H9 (cell line): Measurements from ENCODE around the gene TYK2. TPM values are rescaled to one million over a fixed set of nuclear protein-coding genes. Genes with fewer than 3 reads are reported as not detected.

Experiments
- DNase-seq: peaks from one replicate; pipeline ENCODE4 v3.0.0-alpha.2; 2017
- H2AFZ ChIP-seq: one replicate; pipeline ENCODE4 v1.6.1; 2013; ENCODE audit warnings: mild to moderate bottlenecking, low read length, control low read depth, moderate library complexity
- H2AK5ac ChIP-seq: 2 replicates; pipeline ENCODE4 v1.6.1; 2013; ENCODE audit warnings: low read length, control low read depth, mixed read lengths; ENCODE audit not compliant: insufficient read length
- H2BK120ac ChIP-seq: one replicate; pipeline ENCODE4 v1.6.1; 2013; ENCODE audit warnings: low read depth, mild to moderate bottlenecking, low read length, control low read depth, inconsistent platforms; ENCODE audit not compliant: poor library complexity, severe bottlenecking
- H2BK12ac ChIP-seq: 2 replicates; pipeline ENCODE4 v1.6.1; 2013; ENCODE audit warnings: low read length, control low read depth, mixed read lengths, low read depth; ENCODE audit not compliant: insufficient read length
- H2BK15ac ChIP-seq: 2 replicates; pipeline ENCODE4 v1.6.1; 2013; ENCODE audit warnings: low read depth, low read length, control low read depth
- H2BK20ac ChIP-seq: one replicate; pipeline ENCODE4 v1.6.1; 2013; ENCODE audit warnings: low read depth, mild to moderate bottlenecking, low read length, control low read depth, inconsistent platforms; ENCODE audit not compliant: poor library complexity, severe bottlenecking
- H2BK5ac ChIP-seq: 2 replicates; pipeline ENCODE4 v1.6.1; 2013; ENCODE audit warnings: low read length, control low read depth, mixed read lengths; ENCODE audit not compliant: insufficient read length
- H3K14ac ChIP-seq: 2 replicates; pipeline ENCODE4 v1.6.1; 2013; ENCODE audit warnings: low read length, control low read depth; ENCODE audit not compliant: insufficient read depth
- H3K18ac ChIP-seq: 2 replicates; pipeline ENCODE4 v1.6.1; 2013; ENCODE audit warnings: low read depth, mild to moderate bottlenecking, mixed read lengths, low read length, control low read depth; ENCODE audit not compliant: insufficient read length
- H3K23ac ChIP-seq: 2 replicates; pipeline ENCODE4 v1.6.1; 2013; ENCODE audit warnings: low read length, control low read depth, mixed read lengths, low read depth; ENCODE audit not compliant: insufficient read length
- H3K23me2 ChIP-seq: 2 replicates; pipeline ENCODE4 v1.6.1; 2013; ENCODE audit warnings: low read depth, mild to moderate bottlenecking, mixed read lengths, low read length, control low read depth; ENCODE audit not compliant: insufficient read length, poor library complexity, severe bottlenecking
- H3K27ac ChIP-seq: 2 replicates; pipeline ENCODE4 v1.5.1; 2013; ENCODE audit warnings: low read length, control low read depth, mixed read lengths, low read depth; ENCODE audit not compliant: insufficient read length
- H3K27me3 ChIP-seq: 2 replicates; pipeline ENCODE4 v1.6.1; 2013; ENCODE audit warnings: low read length, control low read depth, inconsistent platforms; ENCODE audit not compliant: insufficient read depth
- H3K4ac ChIP-seq: 2 replicates; pipeline ENCODE4 v1.6.1; 2013; ENCODE audit warnings: low read depth, mild to moderate bottlenecking, control low read depth, inconsistent platforms, low read length, moderate library complexity
- H3K4me1 ChIP-seq: 2 replicates; pipeline ENCODE4 v1.6.1; 2013; ENCODE audit warnings: low read length, control low read depth, inconsistent platforms; ENCODE audit not compliant: insufficient read depth
- H3K4me2 ChIP-seq: 2 replicates; pipeline ENCODE4 v1.6.1; 2013; ENCODE audit warnings: low read length, control low read depth, mixed read lengths; ENCODE audit not compliant: insufficient read length, insufficient read depth
- H3K56ac ChIP-seq: 2 replicates; pipeline ENCODE4 v1.6.1; 2013; ENCODE audit warnings: low read depth, mild to moderate bottlenecking, mixed read lengths, low read length, control low read depth; ENCODE audit not compliant: insufficient read length
- H3K79me1 ChIP-seq: 2 replicates; pipeline ENCODE4 v1.6.1; 2013; ENCODE audit warnings: low read depth, mild to moderate bottlenecking, moderate library complexity, low read length, control low read depth, inconsistent platforms; ENCODE audit not compliant: insufficient read depth, poor library complexity, severe bottlenecking
- H3K79me2 ChIP-seq: 2 replicates; pipeline ENCODE4 v1.6.1; 2013; ENCODE audit warnings: low read length, control low read depth, inconsistent platforms; ENCODE audit not compliant: insufficient read depth
- H3K9ac ChIP-seq: 2 replicates; pipeline ENCODE4 v1.6.1; 2013; ENCODE audit warnings: low read length, control low read depth, mixed read lengths; ENCODE audit not compliant: insufficient read length; ENCODE audit errors: extremely low read depth
- H3K9me3 ChIP-seq: one replicate; pipeline ENCODE4 v1.6.1; 2013; ENCODE audit warnings: low read depth, low read length, inconsistent platforms; ENCODE audit not compliant: control insufficient read depth
- H3T11ph ChIP-seq: one replicate; pipeline ENCODE4 v1.6.1; 2013; ENCODE audit warnings: mild to moderate bottlenecking, low read length, control low read depth, inconsistent platforms
- H4K20me1 ChIP-seq: one replicate; pipeline ENCODE4 v1.6.1; 2013; ENCODE audit not compliant: control insufficient read depth, insufficient read length, insufficient read depth
- H4K5ac ChIP-seq: 2 replicates; pipeline ENCODE4 v1.6.1; 2013; ENCODE audit warnings: low read depth, mild to moderate bottlenecking, mixed read lengths, low read length, control low read depth; ENCODE audit not compliant: insufficient read length
- H4K8ac ChIP-seq: replicated peaks from 2 replicates; pipeline ENCODE4 v1.6.1; 2013; ENCODE audit warnings: low read length, control low read depth, mixed read lengths, low read depth; ENCODE audit not compliant: insufficient read length
- H4K91ac ChIP-seq: 2 replicates; pipeline ENCODE4 v1.6.1; 2013; ENCODE audit warnings: low read depth, mild to moderate bottlenecking, moderate library complexity, mixed read lengths, low read length, control low read depth; ENCODE audit not compliant: insufficient read length
- H3K27ac Mint-ChIP-seq, 3 experiments: 2 replicates in 2 of 3; 3 replicates in 1 of 3; pipeline ENCODE4 v1.8.0; 2020 to 2021; ENCODE audit warnings: mixed read lengths in 3 of 3, mild to moderate bottlenecking in 1 of 3, moderate library complexity in 1 of 3
- H3K27me3 Mint-ChIP-seq: 2 replicates; pipeline ENCODE4 v1.8.0; 2021; ENCODE audit warnings: low read depth, mild to moderate bottlenecking, moderate library complexity, mixed read lengths
- H3K36me3 Mint-ChIP-seq, 3 experiments: 2 replicates in 2 of 3; 3 replicates in 1 of 3; pipeline ENCODE4 v1.8.0; 2020 to 2021; ENCODE audit warnings: low read depth in 3 of 3, mixed read lengths in 3 of 3; ENCODE audit not compliant: insufficient read depth in 1 of 3
- H3K4me1 Mint-ChIP-seq, 2 experiments: 2 replicates each; pipeline ENCODE4 v1.8.0; 2020; ENCODE audit warnings: mixed read lengths in 2 of 2
- H3K4me3 Mint-ChIP-seq, 2 experiments: 2 replicates in 1 of 2; 3 replicates in 1 of 2; pipeline ENCODE4 v1.8.0; 2020 to 2021; ENCODE audit warnings: mild to moderate bottlenecking in 2 of 2, mixed read lengths in 2 of 2, moderate library complexity in 1 of 2
- H3K9me3 Mint-ChIP-seq, 2 experiments: 2 replicates in 1 of 2; 3 replicates in 1 of 2; pipeline ENCODE4 v1.8.0; 2020; ENCODE audit warnings: mild to moderate bottlenecking in 2 of 2, mixed read lengths in 2 of 2, moderate library complexity in 1 of 2
- WGBS: extraction: QIAGEN DNeasy Blood & Tissue Kit; methylation state at CpG from one replicate; pipeline ENCODE4 v1.1.7; 2013; ENCODE audit warnings: missing lambda C conversion rate, low lambda C conversion rate, mixed read lengths; ENCODE audit not compliant: insufficient read length; ENCODE audit errors: extremely low coverage; 5-methylcytosine and 5-hydroxymethylcytosine counted together
- total RNA-seq: library from RNA; stranded (reverse); gene quantifications from 2 replicates; pipeline ENCODE4 v1.2.1, GENCODE V29; 2021
- TF ChIP-seq, protein P1 (sequence below): fragments of 200-600 bp; sonication (generic); conservative IDR thresholded peaks from 3 replicates; pipeline ENCODE4 v1.8.0; 2021; ENCODE audit warnings: antibody characterized with exemption, mild to moderate bottlenecking

The TYK2 gene
- total RNA-seq, 1 experiment from 2014 or later: 61.4 TPM

DNA sequence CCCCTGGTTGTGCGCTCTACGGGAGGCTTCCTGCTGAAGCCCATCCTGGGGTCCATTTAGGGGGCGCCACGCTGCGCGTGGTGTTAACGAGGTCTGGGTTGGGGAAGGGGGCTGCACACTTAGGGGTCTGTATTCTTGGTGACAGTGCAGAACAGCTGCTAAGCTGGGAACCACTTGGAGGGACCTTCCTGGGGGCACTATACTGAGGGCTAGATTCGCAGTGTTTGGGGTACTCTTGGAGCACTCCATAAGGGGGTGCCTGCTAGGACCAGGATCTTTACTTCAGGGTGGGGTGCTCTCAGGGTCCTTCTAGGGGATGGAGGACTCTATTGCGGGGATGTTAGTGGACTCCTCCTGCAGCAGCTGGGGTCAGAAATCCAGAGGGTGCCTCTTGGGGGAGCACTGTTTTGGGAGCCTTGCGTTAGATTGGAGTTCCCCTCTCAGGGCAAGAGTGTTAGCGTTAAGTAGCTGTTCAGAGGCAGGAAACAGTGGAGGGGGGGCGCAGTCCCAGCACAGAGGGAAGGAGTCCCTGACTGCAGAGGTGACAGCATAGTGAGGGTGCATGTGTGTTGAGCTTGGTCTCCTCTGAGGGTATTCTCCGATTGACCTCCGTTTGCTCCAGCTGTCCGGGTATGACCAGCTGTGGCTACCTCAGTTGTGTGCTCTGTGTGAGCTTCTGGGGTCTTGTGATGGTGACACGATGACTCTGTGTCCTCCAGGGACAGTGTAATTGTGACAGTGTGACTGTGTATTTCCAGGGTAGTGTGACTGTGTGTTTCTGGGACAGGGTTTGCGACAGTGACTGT, 41.1 kb upstream of the TYK2 start:
- no peak overlapping the region; a peak in 1 of 7 replicates for H3K27ac Mint-ChIP-seq
- Histone ChIP-seq H3T11ph (no peak overlapping the region), H3K18ac (no peak overlapping the region), H3K4me2 (no peak overlapping the region), H3K79me2 (no peaks in the 10 kb centered on the region), H4K20me1 (no peaks in the 10 kb centered on the region), H3K4ac (no peak overlapping the region), H2BK120ac (no peak overlapping the region), H2BK20ac (no peak overlapping the region), H2AK5ac (no peak overlapping the region), H3K56ac (no peak overlapping the region), H3K23ac (no peak overlapping the region), H2AFZ (no peak overlapping the region), H3K4me1 (peaks cover 2% of the 10 kb centered on the region; the same call in 1 of the 2 replicates), H2BK12ac (no peak overlapping the region), H2BK15ac (no peak overlapping the region), H4K5ac (no peak overlapping the region), H3K27me3 (peaks cover 58% of the 10 kb centered on the region), H4K91ac (no peak overlapping the region), H3K9ac (no peak overlapping the region), H2BK5ac (no peak overlapping the region), H3K14ac (no peak overlapping the region), H3K27ac (no peak overlapping the region), H4K8ac (no peak overlapping the region), H3K9me3 (no peaks in the 10 kb centered on the region), H3K23me2 (peaks cover 15% of the 10 kb centered on the region), H3K79me1 (no peaks in the 10 kb centered on the region)
- H3K9me3 Mint-ChIP-seq: no peaks in the 10 kb centered on the region; a peak in 1 of 5 replicates
- WGBS: no CpG with 5 or more reads among the region's 17 CpGs
- peaks cover 94% of the 10 kb centered on the region for H3K27me3 Mint-ChIP-seq
- peaks cover 28 to 38% of the 10 kb centered on the region in 2 experiments for H3K4me1 Mint-ChIP-seq
- TF ChIP-seq, protein P1, sequence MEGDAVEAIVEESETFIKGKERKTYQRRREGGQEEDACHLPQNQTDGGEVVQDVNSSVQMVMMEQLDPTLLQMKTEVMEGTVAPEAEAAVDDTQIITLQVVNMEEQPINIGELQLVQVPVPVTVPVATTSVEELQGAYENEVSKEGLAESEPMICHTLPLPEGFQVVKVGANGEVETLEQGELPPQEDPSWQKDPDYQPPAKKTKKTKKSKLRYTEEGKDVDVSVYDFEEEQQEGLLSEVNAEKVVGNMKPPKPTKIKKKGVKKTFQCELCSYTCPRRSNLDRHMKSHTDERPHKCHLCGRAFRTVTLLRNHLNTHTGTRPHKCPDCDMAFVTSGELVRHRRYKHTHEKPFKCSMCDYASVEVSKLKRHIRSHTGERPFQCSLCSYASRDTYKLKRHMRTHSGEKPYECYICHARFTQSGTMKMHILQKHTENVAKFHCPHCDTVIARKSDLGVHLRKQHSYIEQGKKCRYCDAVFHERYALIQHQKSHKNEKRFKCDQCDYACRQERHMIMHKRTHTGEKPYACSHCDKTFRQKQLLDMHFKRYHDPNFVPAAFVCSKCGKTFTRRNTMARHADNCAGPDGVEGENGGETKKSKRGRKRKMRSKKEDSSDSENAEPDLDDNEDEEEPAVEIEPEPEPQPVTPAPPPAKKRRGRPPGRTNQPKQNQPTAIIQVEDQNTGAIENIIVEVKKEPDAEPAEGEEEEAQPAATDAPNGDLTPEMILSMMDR: peak; percentile 19; the same call in 1 of the 3 replicates
- peak overlapping the region; percentile 52 to 73 for H3K4me3 Mint-ChIP-seq
- DNase-seq: no peak
- H3K36me3 Mint-ChIP-seq: no peaks in the 10 kb centered on the region
